Retinal pigment epithelial cell (primary cell): Measurements from ENCODE around the gene TPD52L2.

ENCODE experiments used
- DNase-seq: peaks from one replicate; pipeline ENCODE4 v3.0.0-alpha.2; 2010; ENCODE audit warnings: low read depth
- H3K4me3 ChIP-seq: 2 replicates; pipeline ENCODE4 v1.5.1; 2011; ENCODE audit warnings: mild to moderate bottlenecking, low read length, control low read depth, moderate library complexity
- CTCF ChIP-seq: conservative IDR thresholded peaks from 2 replicates; pipeline ENCODE4 v1.5.1; 2011; ENCODE audit warnings: low read depth, low read length, control low read depth, inconsistent platforms

TPD52L2 gene

GRCh38 chr20:63843778-63844177, 21.3 kb upstream of the TPD52L2 start:
- TF ChIP-seq CTCF, result no peak
- no peak overlapping the region for H3K4me3 ChIP-seq

DNA sequence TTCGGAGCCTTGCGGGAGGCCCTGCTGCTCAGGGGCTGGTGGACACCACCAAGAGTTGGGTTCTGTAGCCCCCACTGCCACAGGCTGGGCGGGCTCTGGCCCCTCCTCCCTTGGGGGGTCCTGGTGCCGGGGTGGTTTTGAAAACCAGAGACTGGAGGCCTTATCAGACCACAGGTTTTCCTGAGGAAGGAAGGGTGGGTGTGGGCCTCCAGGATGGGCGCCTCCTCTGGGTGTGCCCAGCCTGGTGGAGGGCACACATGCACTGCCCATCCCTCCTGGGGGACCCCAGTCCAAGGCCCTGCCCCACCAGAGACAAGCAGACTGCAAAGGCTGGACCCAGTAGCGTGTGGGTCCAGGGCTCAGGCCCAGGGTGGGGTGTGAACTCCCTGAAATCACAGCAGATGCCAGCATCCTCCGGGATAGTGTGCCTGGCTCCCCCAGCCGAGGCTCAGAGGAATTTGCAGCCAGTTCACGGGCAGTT, 20.5 kb upstream of the TPD52L2 start:
- no peak for DNase-seq
- no peak overlapping the region for H3K4me3 ChIP-seq
- TF ChIP-seq CTCF, result no peak

More at GRCh38 chr20:63843778-63844177, 21.3 kb upstream of the TPD52L2 start:
- no peak for DNase-seq

- H3K4me3 ChIP-seq, result peak overlapping the region; percentile 20
- DNase-seq, result no peak
- TF ChIP-seq CTCF, result no peak
Observed at GRCh38 chr20:63846128-63846771, 18.8 kb upstream of the TPD52L2 start.

- no peak for DNase-seq
- no peak overlapping the region for H3K4me3 ChIP-seq
- no peak for TF ChIP-seq CTCF
Observed at GRCh38 chr20:63846888-63847236, 18.2 kb upstream of the TPD52L2 start.

DNA sequence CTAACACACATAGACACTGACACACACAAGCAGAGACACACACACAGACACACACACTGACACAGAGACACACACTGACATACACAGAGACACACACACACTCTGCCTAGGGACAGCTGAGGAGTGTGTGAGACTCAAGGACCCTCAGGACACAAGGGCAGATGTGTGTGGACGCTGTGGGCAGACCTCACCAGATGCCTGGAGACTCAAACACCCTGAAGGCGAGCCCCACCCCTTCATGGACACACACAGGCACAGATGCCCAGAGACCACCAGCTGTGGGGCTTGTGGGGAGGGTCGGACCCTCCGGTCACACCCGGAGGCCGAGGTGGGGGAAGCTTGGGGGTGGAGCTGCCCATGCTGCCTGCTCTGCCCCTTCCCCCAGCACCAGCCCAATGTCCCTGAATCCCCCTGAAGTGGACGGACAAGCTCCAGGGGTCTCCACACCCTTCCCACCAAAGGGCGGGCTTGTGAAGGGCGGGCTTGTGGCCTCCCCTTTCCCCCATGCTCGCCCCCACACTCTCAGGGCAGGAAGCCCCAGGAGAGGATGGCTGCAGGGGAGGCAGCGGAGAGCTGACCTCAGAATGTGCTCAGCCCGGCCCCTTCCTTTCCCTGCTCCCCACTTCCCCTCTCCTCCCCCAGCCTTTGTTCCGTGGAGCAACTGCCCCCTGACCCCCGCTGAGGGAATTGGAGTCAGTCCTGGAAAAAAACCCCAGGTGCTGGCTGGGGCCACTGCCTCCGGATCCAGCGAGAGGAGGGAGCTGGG, 17.6 kb upstream of the TPD52L2 start:
- DNase-seq, result no peak
- no peak for TF ChIP-seq CTCF
- H3K4me3 ChIP-seq, result no peak overlapping the region

- no peak overlapping the region for H3K4me3 ChIP-seq
- no peak for TF ChIP-seq CTCF
- DNase-seq, result no peak
Observed at GRCh38 chr20:63848003-63848911, 16.8 kb upstream of the TPD52L2 start.
